Body of pancreas (tissue), 4 donors: ENCODE results near the gene TAF5L.

Experiments
- CTCF ChIP-seq, 7 experiments: fragments of 450-650 bp in 4 of 7; fragments of 200-600 bp in 3 of 7; sonication (generic) in 3 of 7; IDR thresholded peaks; one replicate each; pipeline ENCODE4 v1.5.1; 2016 to 2019; ENCODE audit warnings: antibody characterized with exemption in 7 of 7
- POLR2A ChIP-seq, 3 donors: fragments of 450-650 bp; IDR thresholded peaks; one replicate each; pipeline ENCODE4 v1.6.1; 2016; ENCODE audit warnings: antibody characterized with exemption in 3 of 3, mild to moderate bottlenecking in 2 of 3

GRCh38 chr1:229563701-229564100 is 62.2 kb downstream of the TAF5L start:
- no peak for TF ChIP-seq CTCF (IDR thresholded peaks at IDR 0.05)
- peak in 1 of 3 donors; percentile 13 for TF ChIP-seq POLR2A (IDR thresholded peaks at IDR 0.05)
